Memory B cell (primary cell): ENCODE data around the gene PACS1.
A peak's percentile ranks its signal among the peaks of the same experiment; 100 is the strongest.
"Not testable (repeated sequence)": the region's sequence is repeated elsewhere in the genome, so short reads cannot be mapped to it uniquely, and the experiment has no call there.

Experiments
- ATAC-seq: fragments of 150-1000 bp; cut with Tn5 transposase; 2 replicates; pipeline ENCODE4 v1.10.0; 2021; ENCODE audit warnings: low read depth, mild to moderate bottlenecking, moderate library complexity
- DNase-seq, 2 donors: peaks; one replicate each; pipeline ENCODE4 v3.0.0; 2022; ENCODE audit warnings: low spot score in 2 of 2
- H3K27ac Mint-ChIP-seq: one replicate; pipeline ENCODE4 v1.8.0; 2022; ENCODE audit warnings: mild to moderate bottlenecking, moderate library complexity, mixed read lengths
- H3K27me3 Mint-ChIP-seq: one replicate; pipeline ENCODE4 v1.8.0; 2022; ENCODE audit warnings: mixed read lengths
- H3K36me3 Mint-ChIP-seq: one replicate; pipeline ENCODE4 v1.8.0; 2022; ENCODE audit warnings: mild to moderate bottlenecking, mixed read lengths
- H3K4me1 Mint-ChIP-seq: one replicate; pipeline ENCODE4 v1.8.0; 2022; ENCODE audit warnings: mixed read lengths
- H3K4me3 Mint-ChIP-seq: one replicate; pipeline ENCODE4 v1.8.0; 2022; ENCODE audit warnings: mild to moderate bottlenecking, moderate library complexity, mixed read lengths
- H3K9me3 Mint-ChIP-seq: one replicate; pipeline ENCODE4 v1.8.0; 2022; ENCODE audit warnings: mixed read lengths

Gene PACS1

DNA sequence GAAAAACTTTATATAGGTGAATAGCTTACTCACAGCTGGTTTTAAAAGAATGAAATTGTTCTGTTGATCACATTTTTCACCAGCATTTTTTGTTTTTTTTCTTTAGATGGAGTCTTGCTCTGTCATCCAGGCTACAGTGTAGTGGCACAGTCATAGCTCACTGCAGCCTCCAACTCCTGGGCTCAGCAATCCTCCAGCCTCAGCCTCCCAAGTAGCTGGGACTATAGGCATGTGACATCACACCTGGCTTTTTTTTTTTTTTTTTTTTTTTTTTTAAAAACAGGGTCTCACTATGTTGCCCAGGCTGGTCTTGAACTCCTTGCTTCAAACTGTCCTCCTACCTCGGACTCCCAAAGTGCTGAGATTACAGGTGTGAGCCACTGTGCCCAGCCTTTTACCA is 3.6 kb downstream of the PACS1 start:
- peaks cover 47% of the 10 kb centered on the region for H3K4me1 Mint-ChIP-seq
- no peaks in the 10 kb centered on the region for H3K27me3 Mint-ChIP-seq
- no peak overlapping the region for H3K4me3 Mint-ChIP-seq
- ATAC-seq: no peak
- no peak for DNase-seq
- peaks cover 21% of the 10 kb centered on the region for H3K36me3 Mint-ChIP-seq
- peak overlapping the region; percentile 41 for H3K27ac Mint-ChIP-seq
- no peaks in the 10 kb centered on the region for H3K9me3 Mint-ChIP-seq

DNA sequence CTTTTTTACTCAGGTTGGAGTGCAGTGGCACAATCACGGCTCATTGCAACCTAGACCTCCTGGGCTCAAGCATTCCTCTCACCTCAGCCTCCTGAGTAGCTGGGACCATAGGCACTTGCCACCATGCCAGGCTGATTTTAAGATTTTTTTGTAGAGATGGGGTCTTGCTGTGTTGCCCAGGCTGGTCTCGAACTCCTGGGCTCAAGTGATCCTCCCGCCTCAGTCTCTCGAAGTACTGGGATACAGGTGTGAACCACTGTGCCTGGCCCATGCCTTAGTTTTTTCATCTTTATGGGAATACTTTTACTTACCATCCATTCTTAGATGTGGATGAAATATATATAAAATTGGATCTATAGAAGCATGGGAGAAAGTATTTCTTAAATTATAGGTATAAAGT is 5.2 kb downstream of the PACS1 start:
- no peak for DNase-seq
- no peak for ATAC-seq
- Mint-ChIP-seq H3K27me3 (no peaks in the 10 kb centered on the region), H3K9me3 (no peaks in the 10 kb centered on the region), H3K4me1 (peaks cover 51% of the 10 kb centered on the region), H3K27ac (no peak overlapping the region), H3K4me3 (no peak overlapping the region), H3K36me3 (peaks cover 25% of the 10 kb centered on the region)

DNA sequence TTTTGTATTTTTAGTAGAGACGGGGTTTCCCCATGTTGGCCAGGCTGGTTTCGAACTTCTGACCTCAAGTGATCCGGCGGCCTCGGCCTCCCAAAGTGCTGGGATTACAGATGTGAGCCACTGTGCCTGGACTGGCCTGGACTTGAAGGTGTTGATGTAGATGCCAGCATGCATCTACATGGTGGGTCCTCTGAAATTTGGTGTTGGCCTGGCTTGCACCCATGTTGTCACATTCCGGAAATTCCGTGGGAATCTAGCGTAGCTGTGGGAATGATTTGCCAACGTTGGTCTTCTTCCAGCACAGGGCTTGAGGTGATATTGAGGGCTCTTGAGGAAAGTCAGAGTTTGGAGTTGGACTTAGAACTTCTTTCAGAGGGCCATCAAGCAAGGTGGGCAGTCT is 6.5 kb downstream of the PACS1 start:
- no peak for DNase-seq
- H3K4me1 Mint-ChIP-seq: peaks cover 53% of the 10 kb centered on the region
- H3K9me3 Mint-ChIP-seq: no peaks in the 10 kb centered on the region
- peak overlapping the region; percentile 35 for H3K27ac Mint-ChIP-seq
- ATAC-seq: no peak
- no peak overlapping the region for H3K4me3 Mint-ChIP-seq
- no peaks in the 10 kb centered on the region for H3K27me3 Mint-ChIP-seq
- H3K36me3 Mint-ChIP-seq: peaks cover 23% of the 10 kb centered on the region

DNA sequence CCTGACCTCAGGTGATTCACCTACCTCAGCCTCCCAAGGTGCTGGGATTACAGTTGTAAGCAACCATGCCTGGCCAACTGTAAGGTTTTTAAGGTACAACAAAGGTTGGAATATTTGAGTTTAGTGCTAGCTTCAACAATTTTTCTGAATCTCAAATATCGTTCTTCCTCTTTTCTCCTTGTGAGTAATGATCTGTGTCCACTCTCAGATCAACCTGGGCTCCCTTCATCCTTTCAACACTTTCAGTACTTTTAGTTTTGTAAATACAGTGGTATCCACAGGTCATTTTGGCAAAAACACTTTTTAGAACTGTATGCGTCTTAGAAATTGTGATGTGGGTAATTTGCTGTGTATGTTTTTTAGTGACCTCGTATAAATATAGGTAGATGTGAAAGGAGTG is 7.9 kb downstream of the PACS1 start:
- H3K4me3 Mint-ChIP-seq: peak overlapping the region; percentile 55
- ATAC-seq (peak; percentile 20), DNase-seq (no peak)
- H3K27me3 Mint-ChIP-seq: no peaks in the 10 kb centered on the region
- H3K4me1 Mint-ChIP-seq: peaks cover 44% of the 10 kb centered on the region
- no peaks in the 10 kb centered on the region for H3K9me3 Mint-ChIP-seq
- peak overlapping the region; percentile 76 for H3K27ac Mint-ChIP-seq
- H3K36me3 Mint-ChIP-seq: peaks cover 18% of the 10 kb centered on the region

DNA sequence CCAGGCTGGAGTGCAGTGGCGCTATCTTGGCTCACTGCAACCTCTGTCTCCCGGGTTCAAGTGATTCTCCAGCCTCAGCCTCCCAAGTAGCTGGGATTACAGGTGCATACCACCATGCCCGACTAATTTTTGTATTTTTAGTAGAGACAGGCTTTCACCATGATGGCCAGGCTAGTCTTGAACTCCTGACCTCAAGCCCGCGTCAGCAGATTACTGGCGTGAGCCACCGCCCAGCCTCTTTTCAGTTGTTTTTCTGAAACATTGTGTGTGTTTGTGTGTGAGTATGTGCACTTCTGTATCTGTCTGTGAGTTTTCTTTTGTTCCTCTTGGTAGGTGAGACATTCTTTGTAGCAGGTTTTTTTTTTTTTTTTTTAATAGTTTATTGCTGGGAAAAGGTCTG is 8.9 kb downstream of the PACS1 start:
- H3K4me1 Mint-ChIP-seq: peaks cover 44% of the 10 kb centered on the region
- not testable (repeated sequence) for ATAC-seq, H3K4me3 Mint-ChIP-seq, H3K27me3 Mint-ChIP-seq, H3K9me3 Mint-ChIP-seq, DNase-seq
- peak overlapping the region; percentile 76 for H3K27ac Mint-ChIP-seq
- H3K36me3 Mint-ChIP-seq: peaks cover 17% of the 10 kb centered on the region

DNA sequence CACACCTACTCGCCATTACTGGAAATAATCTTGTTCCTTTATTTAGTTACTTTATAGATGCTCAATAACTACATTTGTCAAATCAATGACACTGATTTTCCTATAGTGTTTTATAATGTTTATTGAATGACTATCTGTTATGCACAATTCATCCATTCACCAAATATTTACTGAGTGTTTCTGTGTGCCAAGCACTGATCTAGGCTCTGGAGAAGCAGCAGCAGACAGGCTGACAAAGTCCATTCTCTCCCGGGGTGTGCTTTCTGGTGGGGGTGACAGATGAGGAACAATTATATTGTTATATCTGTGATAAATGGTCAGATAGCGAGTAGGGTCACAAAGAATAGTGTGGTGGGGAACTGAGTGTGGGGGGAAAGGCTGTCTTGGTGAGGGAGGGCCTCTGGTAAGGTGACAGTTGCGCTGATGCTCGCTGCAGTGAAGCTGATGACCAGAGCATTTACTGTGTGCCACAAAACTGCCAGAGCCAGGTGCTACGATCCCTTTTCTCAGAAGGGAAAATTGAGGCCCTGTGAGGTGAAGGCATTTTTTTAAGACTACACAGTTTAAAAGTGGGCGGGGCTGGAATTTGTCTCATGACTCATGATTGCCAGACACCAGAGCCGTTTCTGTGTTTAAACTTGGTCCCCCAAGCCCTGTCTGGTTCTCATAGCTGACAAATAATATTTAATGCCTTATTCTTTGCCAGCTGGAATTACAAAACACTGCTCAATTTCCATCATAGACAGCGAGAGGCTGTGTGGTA is 10.2 kb downstream of the PACS1 start:
- Mint-ChIP-seq H3K27ac (peak overlapping the region; percentile 92), H3K4me1 (peaks cover 52% of the 10 kb centered on the region), H3K36me3 (peaks cover 17% of the 10 kb centered on the region), H3K9me3 (no peaks in the 10 kb centered on the region), H3K27me3 (no peaks in the 10 kb centered on the region), H3K4me3 (peak overlapping the region; percentile 73)
- DNase-seq (no peak), ATAC-seq (no peak)

DNA sequence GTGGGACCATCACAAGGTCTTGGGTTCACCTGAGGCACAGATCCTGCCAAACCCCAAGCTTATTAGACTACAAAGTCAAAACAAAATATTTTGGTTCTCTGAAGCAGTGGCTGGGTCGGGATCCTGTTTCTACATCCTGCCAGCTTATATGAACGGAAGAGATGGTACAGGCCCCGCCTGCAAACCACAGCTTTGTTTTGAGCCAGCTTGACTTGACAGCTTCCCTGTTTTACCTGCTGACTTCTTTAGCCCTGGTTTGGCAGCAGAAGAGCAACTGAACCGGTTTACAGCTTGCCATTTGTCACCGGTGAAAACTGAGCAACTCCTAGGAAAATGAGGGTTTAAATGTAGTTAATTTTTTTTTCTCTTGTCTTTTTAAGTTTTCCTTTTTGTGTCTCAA is 11.4 kb downstream of the PACS1 start:
- ATAC-seq (peak; percentile 98), DNase-seq (peak; percentile 46 to 73)
- peaks cover 13% of the 10 kb centered on the region for H3K36me3 Mint-ChIP-seq
- H3K27me3 Mint-ChIP-seq: no peaks in the 10 kb centered on the region
- peaks cover 52% of the 10 kb centered on the region for H3K4me1 Mint-ChIP-seq
- H3K9me3 Mint-ChIP-seq: no peaks in the 10 kb centered on the region
- peak overlapping the region; percentile 73 for H3K4me3 Mint-ChIP-seq
- H3K27ac Mint-ChIP-seq: peak overlapping the region; percentile 92

DNA sequence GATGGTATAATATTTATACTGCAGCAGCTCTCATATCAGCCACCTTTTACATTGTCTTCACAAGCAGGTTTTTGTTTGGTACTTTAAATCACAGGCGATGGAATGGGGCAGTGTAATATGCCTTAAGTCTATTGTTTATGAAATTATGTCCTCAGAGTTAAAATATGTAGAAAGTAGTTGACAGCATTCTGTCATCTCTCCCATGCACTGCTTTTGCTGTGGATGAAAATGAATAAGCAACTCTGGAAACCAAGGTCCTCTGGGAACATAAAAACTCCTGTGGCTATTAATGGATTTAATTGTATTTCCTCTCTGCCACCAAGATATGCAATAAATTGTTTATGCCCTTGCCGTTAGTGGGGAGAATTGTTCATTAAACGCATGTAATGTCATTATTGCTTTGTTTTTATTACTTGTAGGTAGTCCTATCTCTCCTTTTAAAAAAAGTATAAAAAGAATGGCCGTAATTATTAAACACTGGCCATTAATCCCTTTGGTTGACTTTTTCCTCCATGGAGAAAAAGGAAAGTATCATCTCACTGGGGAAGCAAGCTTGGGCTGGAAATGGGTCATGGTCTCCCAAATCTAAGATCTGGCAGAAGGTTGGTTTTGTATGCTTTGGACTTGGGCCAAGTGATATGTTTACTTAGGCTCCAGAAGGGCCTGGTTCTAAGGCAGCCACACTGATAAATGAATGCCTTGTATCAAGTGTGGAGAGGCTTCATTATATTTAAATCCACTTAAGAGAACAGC is 13.1 kb downstream of the PACS1 start:
- ATAC-seq: no peak
- Mint-ChIP-seq H3K36me3 (peaks cover 12% of the 10 kb centered on the region), H3K9me3 (no peaks in the 10 kb centered on the region), H3K27me3 (no peaks in the 10 kb centered on the region), H3K4me3 (peak overlapping the region; percentile 22), H3K27ac (peak overlapping the region; percentile 77), H3K4me1 (peaks cover 55% of the 10 kb centered on the region)
- no peak for DNase-seq

DNA sequence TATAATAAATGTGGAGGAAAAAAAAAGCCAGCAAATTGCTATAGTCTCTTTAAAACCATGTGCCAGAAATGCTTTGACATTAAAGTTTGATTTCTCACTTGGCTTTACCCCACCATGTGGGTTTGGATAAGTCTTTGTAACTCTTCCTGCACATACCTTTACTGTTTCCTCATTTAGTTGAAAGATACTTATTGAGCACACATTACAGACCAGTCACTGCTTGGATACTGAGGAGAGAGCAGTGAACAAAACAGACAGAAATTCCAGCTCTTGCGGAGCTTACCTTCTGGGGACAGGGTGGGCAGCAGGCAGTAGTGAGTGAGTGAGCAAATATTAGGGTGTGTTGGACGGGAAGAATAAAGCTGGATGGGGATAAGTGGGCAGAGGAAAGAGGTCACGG is 13.7 kb downstream of the PACS1 start:
- DNase-seq (no peak), ATAC-seq (no peak)
- Mint-ChIP-seq H3K27ac (peak overlapping the region; percentile 77), H3K36me3 (peaks cover 12% of the 10 kb centered on the region), H3K4me3 (peak overlapping the region; percentile 68), H3K27me3 (no peaks in the 10 kb centered on the region), H3K4me1 (peaks cover 54% of the 10 kb centered on the region), H3K9me3 (no peaks in the 10 kb centered on the region)

DNA sequence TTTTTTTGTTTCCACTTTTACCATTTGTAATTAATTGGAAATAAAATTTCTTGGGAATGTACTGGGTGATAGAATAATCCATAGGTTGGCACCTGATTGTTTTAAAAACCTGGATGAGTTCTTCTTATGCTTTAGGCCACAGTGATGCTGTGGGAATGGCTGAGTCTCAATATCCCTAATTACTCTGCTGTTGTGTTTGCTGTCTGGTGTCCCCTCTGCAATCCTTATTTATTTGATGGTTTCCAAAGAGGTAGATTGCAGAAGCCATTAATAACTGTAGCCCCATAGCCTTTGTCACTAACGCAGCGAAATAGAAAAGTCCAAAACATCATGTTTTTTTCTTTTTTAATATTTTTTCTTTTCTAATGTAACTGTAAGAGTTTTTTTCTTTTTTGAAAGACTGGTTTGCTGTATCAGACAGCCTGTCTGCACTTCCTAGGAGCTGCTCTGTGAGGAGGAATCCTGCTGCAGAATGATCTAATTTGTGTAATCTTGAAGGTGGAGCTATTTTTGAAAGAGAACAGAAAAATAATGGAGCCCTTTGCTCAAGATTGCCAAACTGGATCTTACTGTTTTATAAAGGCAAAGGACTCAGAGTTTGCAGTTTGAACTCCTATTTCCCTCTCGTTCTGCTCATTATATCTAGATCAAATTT is 14.9 kb downstream of the PACS1 start:
- DNase-seq: no peak
- Mint-ChIP-seq H3K27ac (peak overlapping the region; percentile 77), H3K9me3 (no peaks in the 10 kb centered on the region), H3K4me3 (no peak overlapping the region), H3K27me3 (no peaks in the 10 kb centered on the region), H3K36me3 (peaks cover 7% of the 10 kb centered on the region), H3K4me1 (peaks cover 49% of the 10 kb centered on the region)
- no peak for ATAC-seq

DNA sequence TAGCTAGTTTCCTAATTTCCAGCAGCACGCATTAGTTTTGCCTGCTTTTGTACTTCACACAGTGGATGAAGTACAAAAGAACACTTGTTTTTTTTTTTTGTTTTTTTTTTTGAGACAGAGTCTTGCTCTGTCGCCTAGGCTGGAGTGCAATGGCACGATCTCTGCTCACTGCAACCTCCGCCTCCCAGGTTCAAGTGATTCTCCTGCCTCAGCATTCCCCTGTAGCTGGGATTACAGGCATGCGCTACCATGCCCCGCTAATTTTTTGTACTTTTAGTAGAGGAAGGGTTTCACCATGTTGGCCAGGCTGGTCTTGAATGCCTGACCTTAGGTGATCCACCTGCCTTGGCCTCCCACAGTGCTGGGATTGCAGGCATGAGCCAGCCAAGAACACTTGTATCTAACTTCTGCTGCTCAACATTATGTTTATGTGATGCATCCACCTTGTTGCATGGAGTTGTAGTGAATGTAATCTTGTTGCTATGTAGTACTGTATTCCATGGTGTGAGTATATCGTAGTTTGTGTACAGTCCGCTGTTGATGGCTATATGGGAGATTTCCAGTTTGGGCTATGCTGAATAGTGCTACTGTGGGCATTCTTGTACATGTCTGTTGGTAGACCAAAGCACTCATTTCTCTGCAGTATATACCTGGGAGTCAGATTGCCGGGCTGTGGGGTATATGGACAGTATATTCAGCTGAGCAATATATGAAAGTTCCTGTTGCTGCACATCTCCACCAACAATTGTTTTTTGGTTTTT is 17.3 kb downstream of the PACS1 start:
- peak; percentile 21 for ATAC-seq
- H3K4me3 Mint-ChIP-seq: peak overlapping the region; percentile 43

DNA sequence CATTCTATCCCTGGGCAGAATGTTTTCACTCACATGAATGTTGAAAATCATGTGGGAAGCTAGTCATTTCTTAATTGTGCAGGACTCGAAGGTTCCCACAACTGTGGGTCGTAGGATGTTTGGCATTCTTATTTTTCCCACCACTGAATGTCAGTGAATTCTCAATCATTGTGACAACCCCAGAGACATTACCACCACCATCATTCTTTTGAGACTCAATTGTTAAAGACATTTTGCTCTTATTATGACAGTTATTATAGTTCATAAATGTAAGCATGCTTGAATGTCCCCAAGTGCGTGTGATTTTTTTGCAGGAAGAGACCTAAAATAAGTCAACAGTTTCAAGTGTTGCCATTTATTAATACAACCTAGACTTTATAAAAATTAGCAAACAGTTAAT is 19.0 kb downstream of the PACS1 start:
- Mint-ChIP-seq H3K27me3 (no peaks in the 10 kb centered on the region), H3K4me1 (peaks cover 33% of the 10 kb centered on the region), H3K27ac (no peak overlapping the region), H3K4me3 (no peak overlapping the region), H3K9me3 (no peaks in the 10 kb centered on the region), H3K36me3 (peaks cover 10% of the 10 kb centered on the region)
- ATAC-seq (no peak), DNase-seq (no peak)

More for the DNA sequence above, 17.3 kb downstream of the PACS1 start:
- Mint-ChIP-seq H3K27ac (peak overlapping the region; percentile 77), H3K27me3 (no peaks in the 10 kb centered on the region), H3K36me3 (peaks cover 9% of the 10 kb centered on the region), H3K4me1 (peaks cover 33% of the 10 kb centered on the region), H3K9me3 (no peaks in the 10 kb centered on the region)
- DNase-seq: no peak

DNA sequence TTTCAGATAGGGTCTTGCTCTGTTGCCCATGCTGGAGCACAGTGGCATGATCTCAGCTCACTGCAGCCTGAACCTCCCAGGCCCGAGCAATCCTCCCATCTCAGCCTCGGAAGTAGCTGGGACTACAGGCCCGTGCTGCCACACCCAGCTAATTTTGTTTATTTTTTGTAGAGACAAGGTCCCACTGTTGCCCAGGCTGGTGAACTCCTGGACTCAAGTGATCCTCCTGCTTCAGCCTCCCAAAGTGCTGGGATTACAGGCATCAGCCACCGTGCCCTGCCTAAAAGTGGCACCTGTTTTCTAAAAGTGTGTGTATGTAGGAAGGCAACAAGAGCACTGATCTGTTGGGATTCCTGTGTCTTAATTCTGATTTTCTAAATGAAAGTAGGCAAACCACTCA is 20.2 kb downstream of the PACS1 start:
- H3K4me3 Mint-ChIP-seq: no peak overlapping the region
- peaks cover 24% of the 10 kb centered on the region for H3K4me1 Mint-ChIP-seq
- H3K9me3 Mint-ChIP-seq: no peaks in the 10 kb centered on the region
- H3K27me3 Mint-ChIP-seq: no peaks in the 10 kb centered on the region
- no peak overlapping the region for H3K27ac Mint-ChIP-seq
- DNase-seq: no peak
- ATAC-seq: no peak
- H3K36me3 Mint-ChIP-seq: peaks cover 8% of the 10 kb centered on the region

DNA sequence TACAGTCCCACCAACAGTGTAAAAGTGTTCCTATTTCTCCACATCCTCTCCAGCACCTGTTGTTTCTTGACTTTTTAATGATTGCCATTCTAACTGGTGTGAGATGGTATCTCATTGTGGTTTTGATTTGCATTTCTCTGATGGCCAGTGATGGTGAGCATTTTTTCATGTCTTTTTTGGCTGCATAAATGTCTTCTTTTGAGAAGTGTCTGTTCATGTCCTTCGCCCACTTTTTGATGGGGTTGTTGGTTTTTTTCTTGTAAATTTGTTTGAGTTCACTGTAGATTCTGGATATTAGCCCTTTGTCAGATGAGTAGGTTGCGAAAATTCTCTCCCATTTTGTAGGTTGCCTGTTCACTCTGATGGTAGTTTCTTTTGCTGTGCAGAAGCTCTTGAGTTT is 22.1 kb downstream of the PACS1 start:
- H3K4me3 Mint-ChIP-seq, H3K27ac Mint-ChIP-seq, ATAC-seq, H3K36me3 Mint-ChIP-seq, H3K27me3 Mint-ChIP-seq, H3K9me3 Mint-ChIP-seq, DNase-seq: not testable (repeated sequence)
- H3K4me1 Mint-ChIP-seq: peaks cover 26% of the 10 kb centered on the region
